ENCODE data around the gene SERPINA4.

The SERPINA4 gene, protein sequence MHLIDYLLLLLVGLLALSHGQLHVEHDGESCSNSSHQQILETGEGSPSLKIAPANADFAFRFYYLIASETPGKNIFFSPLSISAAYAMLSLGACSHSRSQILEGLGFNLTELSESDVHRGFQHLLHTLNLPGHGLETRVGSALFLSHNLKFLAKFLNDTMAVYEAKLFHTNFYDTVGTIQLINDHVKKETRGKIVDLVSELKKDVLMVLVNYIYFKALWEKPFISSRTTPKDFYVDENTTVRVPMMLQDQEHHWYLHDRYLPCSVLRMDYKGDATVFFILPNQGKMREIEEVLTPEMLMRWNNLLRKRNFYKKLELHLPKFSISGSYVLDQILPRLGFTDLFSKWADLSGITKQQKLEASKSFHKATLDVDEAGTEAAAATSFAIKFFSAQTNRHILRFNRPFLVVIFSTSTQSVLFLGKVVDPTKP

DNA sequence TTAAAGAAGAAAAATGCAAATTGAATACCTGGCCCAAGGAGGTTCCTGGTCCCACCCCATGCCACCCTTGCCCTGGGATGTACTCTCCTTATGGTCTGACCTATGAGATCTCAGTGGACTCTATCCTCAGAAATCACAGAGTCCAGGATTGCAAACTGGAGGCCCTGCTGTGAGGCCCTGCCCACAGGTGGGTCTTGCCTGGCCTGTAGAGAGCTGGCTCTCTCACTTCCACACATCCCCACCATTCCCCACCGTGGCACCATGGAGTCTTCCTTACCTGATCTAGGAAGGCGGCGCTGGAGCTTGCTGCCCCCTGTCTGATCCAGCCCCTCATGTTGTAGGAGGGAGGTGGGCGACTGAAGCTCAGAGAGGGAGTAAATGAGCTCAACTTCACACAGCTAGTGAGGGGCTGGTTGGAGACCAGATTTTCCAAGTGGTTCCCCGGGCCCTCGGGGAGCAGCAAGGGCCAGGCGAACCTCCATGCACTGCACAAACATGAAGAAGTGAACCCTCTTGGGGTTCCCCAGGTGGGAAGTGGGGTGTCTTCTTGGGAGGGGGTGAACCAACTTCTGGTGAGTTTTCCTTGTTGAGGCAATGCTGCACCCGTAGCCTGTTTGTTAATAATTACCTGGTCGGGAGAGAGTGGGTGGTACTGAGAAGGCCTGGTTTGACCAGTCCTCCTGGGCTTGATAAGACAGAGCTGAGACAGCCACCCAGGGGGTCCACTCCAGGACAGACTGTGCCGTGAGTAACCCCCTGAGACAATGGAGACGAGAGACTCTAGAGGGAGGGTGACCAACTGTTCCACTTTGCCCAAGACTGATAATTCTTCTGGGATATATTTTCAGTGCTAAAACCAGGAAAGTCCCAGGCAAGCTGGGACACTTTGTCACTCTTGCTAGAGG, at the start of gene SERPINA4:
SERPINA4 (plus strand) TSS at position 692 of the 905 bp plus-strand sequence. CDS start 2,041 bp downstream, outside the sequence.
- no peak for DNase-seq (ENCODE audit: low spot score)

DNA sequence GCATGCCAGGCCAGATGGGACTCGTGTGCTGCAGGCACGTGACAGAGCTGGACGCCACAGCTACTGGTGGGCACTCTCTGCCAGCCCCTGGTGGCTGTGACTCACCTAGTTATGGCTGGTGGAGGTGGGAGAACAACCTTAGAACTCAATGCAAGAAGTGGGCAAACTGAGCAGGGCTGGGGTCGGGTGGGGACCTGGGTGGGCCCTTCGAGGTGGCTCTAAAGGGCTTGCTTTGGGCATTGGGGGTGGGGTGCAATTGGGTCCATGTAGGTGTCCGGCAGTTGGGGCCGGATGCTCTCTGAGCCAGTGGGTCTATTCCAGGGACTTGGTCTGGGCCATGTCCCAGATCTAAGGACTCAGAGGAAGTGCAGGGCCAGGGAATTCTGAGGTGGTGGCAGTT, 46.9 kb upstream of the SERPINA4 start:
- no peak for DNase-seq (ENCODE audit: low spot score)

DNA sequence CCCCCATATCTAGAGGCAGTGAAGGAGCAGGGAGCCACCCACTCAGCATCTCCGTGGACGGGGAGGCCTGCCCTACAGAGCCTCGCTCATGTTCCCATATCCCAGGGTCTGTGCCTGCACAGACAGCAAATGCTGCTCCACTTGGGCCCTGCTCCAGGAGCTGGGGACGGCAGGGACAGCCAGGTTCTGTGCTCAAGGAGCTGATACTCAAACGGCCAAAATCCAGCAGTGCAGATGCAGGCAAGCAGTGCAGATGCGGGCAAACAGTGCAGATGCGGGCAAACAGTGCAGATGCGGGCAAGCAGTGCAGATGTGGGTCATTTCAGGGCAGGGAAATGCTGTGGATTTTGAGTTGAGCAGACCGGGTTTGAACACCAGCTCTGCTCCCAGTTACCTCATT, 45.8 kb upstream of the SERPINA4 start:
- DNase-seq (ENCODE audit: low spot score): no peak

DNA sequence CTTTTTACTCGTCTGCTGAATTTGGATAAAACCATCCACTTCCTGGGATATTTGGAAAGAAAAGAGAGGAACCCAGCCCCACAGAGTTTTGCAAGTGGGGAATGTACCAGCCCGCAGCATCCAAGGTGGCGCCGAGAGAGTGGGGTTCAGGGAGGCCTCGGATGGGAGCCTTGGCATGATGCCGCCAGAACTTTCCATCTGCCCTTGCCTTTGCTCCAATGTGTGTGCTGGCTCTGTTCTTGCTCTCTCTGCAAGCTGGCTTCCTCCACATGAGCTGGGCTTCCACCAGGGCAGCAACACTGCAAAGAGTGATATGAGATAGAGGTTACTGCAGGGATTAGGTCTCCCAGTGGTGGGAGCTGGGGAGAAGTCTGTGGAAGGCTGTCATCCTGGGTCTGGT, 45.4 kb upstream of the SERPINA4 start:
- DNase-seq (ENCODE audit: low spot score): no peak

DNA sequence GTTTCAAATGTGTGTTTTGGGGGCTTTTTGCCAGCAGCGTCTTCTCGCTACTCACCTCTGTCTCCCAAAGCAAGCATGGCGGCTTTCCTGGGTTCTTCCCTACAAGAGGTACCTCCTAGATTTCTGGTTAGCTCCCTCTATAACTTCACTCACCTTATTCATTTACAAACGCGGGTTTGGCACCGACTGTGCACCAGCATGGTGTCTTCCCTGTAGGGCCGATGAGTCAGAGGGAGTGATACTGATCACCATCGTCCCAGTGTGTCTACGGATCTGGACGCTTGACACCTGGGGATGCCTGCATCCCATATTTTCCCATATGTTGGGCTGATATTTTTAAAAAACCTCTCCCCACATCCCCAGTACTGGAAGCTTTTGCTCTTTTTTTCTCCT, 44.0 kb upstream of the SERPINA4 start:
- no peak for DNase-seq (ENCODE audit: low spot score)

DNA sequence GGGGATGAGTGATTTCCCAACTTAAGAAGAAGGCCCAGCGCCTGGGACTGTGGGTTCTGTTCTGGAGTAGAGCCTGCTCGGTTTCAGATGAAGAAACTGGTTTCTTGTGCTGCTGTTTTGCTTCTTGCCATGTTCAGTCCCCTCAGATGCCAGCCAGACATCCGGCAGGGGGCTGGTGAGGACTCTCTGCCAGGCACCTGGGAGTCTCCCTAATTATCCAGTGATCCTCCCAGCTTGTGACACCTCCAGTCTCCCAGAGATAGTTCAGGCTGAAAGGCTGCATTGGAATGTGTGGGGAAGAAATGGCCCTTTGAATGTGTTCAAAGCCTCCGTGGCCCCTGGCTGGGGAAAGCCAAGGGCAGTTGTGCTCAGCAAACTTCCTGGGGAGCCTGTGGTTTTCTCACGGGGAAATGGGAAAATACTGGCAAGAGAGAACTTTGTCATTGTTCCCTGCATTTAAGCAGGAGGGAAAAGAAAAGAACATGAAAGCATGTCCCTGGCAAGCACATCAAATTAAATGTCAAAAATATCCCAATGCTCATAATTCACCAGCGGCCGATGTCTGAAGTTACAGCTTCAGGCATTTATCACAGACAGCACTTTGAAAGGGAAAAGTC, 43.5 kb upstream of the SERPINA4 start:
- no peak for DNase-seq (ENCODE audit: low spot score)

DNA sequence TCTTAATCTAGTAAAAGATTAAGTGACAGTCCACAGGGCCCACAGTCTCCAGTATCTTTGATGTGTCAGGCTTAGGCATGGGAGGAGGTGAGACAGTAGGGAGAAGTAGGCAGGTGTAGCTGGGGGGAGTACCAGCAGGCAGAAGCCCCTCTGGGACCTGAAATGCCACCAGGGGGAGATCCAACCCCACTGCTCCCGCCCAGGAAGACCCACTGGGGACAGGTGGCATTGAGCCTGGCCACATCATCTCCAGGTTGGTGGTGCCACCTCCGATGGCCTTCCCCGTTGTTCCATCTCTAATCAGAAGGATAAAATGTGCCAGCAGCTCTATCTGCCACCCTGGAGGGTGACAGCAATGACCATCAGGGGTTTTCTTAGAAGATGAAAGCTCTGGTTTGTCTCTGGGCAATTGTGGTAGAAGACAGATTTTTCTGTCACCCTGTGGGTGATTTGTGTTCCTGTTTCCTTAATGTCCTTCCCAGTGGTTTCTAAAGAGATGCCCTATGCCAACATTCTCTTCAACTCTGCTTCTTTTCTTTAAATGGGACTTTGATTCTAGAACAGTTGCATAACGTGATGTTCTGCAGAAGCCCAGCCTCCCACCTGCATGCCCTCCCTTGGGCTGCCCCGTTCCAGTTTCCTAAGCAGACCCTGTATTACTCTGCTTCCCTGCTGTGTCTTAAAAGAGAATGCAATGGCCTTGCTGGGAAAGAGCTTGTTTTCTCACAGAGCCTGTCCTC, 39.7 kb upstream of the SERPINA4 start:
- no peak for DNase-seq (ENCODE audit: low spot score)

DNA sequence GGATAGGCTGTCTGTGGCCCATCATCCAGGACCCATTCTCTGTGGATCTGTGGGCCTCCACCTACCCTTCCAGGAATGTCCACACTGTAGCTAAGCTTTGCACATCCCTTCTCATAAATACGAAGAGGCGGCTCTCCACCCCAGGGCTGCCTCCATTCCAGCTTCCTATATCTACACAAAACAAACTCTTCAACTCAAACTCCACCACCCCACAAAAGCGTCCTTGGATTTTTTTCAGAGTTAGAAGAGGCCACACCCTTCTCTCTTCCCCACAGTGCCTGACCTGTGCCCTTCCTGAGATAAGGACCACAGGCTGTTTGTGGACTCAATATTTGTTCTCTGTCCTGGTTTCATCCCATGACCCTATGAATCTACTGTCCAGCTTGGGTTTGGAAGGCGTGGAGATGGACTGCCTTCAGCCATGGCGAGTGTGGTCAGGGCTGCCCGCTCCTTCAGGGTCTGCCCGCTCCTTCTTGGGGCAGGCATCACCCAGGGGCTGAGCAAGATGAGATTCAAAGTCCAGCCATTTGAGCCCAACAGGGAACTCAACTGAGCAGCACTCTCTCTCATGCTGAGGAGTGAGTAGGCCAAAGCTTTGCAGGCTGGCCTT, 39.0 kb upstream of the SERPINA4 start:
- DNase-seq (ENCODE audit: low spot score): no peak

DNA sequence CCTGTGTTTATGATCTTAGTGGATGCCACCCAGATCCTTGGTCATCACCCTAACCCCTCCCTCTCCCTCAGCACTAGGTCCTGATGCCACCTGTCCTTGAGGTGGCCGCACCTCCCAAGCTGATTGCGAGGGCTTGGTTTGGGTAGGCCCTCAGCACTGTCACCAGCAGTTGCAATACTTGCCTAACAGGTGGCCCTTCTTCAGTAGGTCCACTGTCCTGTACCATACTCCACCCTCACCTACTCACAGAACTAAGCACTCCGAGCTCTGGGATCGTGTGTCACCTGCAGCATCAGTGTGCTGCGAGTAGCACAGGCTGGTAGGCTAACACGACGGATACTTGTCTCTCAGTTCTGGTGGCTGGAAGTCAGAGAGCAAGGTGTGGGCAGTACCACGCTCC, 38.0 kb upstream of the SERPINA4 start:
- DNase-seq (ENCODE audit: low spot score): no peak

DNA sequence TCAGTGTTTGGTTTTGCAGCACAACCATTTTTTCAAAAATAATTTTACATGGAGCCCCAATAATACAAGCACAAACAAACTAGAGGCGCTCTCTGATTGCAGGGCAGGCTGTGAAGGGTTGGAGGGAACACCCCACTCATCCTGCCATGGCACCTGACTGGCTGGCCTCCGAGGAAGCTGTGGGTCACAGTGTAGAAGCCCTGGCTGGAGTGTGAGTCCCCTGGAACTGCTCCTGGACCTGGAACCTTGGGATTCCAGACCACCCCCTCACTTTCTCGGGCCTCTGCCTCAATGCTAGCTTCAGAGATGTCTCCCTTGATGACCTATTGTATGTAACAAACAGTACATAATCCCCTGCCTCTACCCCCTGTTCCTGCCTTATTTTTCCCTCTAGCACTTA, 37.1 kb upstream of the SERPINA4 start:
- DNase-seq (ENCODE audit: low spot score): no peak

DNA sequence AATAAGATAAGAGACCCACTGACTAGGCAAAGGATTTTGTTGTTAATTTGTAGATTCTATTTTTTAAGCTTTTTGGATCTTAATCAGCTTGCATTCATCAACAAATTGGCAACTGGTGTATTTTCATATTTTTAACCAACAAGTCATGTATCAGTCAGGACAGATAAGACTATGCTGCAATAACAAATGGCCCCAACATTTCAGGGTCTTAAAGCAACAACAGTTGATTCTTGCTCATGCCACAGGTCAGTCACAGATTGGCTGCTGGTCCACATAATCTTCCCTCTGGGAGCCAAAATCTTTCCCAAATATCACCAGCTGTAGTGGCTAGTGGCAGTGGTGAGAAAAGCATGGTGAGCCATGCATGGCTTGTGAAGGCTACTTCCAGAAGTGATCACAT, 30.1 kb upstream of the SERPINA4 start:
- no peak for DNase-seq (ENCODE audit: low spot score)

DNA sequence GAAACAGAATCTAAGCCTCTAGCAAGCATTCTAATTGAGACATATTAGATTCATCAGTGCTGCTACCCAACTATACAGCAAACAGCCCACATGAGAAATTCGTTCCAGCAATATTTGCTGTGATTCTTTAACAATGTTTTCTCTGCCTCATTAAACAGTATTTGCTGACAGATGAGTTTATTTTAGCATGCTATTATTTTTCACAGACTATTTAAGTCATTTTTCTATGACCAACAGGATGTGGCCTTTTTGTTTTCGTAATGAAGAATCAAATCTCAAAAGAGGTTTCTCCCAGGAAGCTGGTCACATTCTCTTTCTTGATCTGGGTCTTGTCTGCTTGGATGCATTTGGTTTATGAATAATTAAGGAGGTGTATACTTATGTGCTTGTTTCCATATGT, 28.8 kb upstream of the SERPINA4 start:
- DNase-seq (ENCODE audit: low spot score): no peak

DNA sequence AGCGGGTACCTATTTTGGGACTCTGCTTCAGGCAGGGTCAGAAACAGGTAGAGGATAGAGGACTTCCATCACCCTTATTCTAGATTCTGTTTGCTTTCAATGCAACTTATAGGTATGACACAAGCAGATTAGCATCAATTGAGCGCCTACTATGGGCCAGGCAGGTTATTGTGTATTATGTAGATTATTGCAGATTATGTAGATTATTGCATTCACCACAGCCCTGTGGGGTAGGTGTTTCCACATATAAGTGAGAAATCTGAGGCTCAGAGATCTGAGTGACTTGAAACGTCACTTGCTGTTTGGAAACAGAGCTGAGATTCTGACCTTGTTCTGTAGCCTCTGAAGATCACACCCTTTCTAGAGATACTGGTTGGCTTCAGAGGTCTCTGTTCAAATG, 25.7 kb upstream of the SERPINA4 start:
- DNase-seq (ENCODE audit: low spot score): no peak

DNA sequence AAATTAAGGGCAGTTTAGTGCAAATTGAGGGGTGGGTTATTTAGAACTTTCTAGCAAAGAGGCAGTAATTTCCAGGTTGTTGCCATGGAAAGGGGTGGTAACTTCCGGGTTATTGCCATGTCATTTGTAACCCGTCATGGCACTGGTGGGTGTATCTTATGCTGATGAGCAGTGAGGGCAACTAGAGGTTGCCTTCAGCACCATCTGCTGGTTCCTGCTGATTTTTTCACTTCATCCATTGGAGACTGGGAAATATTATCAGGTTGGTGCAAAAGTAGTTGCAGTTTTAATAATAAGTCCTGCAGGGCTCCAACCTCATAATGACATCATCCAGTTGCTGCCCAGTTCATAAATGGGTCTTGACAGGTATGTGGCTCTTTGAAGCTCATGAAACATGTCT, 24.4 kb upstream of the SERPINA4 start:
- DNase-seq (ENCODE audit: low spot score): no peak

DNA sequence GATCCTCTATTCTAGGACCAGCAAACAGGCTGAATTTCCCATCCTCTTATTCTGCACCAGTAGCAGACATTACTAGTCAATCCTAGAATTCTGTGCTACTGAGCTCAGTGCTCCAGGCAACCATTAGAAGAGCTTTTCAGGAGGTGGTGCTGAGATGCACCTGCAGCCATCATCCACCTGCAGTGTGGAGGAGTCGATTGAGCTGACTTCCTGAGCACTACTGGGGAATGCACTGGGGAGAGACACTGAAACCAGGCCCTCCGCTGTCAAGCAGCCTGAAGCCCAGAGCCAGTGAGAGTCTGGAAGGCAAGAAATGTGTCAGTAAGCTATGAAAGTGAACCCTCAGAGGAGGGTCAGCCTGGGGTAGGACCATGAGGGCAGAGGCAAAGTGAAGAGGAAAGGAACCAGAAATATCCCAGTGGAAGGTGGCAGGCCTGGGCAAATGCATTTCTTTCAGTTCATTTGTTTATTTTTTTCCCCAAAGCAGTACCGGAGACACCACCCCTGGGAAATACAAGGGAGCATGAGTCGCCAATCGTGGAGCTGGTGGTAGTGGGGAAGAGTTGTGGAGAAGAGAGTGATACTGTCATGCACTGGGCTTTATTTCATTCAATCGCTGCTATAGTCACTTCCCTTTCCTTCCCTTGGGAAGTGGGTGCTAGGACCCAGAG, 23.0 kb upstream of the SERPINA4 start:
- DNase-seq (ENCODE audit: low spot score): no peak

DNA sequence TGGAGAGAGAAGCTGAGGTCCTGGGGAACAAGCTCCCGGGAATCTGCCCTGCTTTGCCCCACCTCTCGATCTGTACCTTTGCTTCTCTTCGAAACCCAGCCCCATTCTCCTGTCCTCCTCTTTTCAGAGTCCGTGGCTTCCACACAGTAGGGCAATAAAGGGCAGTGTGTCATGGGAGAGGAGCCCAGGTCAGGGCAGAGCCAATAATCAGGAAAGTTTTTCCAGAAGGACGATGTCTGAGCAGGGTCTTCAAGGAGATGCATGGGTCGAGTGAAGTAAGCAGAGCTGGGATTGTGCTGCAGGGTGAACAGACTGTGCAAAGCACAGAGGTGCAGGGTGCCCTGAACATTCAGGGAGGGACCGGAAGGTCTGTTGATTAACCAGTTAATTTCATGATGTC, 22.1 kb upstream of the SERPINA4 start:
- no peak for DNase-seq (ENCODE audit: low spot score)

DNA sequence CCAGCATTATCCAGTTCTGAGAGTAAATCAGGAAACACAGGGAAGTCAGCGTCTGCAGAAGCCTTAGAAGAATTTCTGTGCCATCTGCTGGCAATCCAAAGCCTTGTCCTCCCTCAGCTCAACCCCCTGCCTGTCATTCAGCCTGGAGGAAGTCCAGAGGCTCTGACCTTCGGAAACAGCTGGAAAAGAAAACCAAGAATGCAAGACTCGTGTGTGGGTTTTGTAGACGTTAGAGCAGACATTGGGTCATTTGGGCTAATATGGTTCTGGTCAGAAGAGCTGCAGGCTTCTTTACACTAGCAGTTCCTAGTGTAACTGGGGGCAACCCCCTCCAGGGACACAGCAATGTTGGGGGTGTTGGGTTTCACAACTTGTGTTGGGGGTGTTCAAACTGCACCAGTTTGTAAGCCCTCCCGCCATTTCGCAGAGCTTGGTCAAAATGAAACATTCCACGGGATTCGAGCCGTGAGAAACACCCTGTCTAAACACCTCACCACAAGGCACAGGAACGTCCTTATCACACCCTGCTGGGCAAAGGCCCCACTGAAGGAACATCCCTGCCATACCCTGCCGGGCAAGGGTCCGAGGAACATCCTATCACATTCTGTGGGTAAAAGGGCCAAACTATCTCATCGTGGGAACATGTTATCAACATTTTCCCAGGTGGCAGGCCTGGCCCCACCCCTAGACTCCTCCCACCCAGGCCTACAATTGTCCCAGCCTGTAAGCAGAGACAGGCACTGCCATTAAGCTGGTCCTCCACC, 21.0 kb upstream of the SERPINA4 start:
- DNase-seq (ENCODE audit: low spot score): no peak

DNA sequence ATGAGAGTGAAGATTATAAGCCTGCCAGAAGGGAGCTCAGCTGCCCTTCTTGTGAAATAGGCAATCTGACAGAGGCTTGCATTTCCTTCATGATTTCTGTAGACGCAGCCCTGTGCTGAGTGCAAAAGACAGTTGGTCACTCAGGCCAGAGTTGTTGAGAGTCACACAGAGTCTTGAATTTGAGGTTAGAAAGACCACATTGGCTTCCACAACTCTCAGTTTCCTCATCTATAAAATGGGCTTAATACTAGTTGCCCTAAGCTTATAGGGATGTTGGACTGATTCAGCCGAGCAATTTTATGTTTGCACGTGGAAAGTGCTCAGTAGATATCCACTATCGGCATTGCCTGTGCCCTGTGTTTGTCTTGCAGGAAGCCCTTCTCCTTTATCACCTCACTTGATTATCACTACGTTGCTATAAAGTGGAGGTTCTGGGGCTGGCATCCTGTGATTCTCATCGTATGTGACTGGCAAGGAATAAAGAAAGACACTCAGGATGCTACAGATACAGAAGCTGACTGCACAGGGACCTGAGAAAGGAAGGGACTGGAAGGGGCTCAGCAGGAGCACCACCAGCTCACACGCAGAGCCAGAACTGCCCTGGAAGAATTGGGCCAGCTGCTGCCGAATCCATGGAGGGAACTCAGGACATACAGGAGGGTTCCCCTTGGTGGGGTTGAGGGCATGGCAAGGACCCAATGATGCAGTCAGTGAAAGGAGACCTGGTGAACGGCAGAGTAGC, 19.8 kb upstream of the SERPINA4 start:
- DNase-seq (ENCODE audit: low spot score): no peak

DNA sequence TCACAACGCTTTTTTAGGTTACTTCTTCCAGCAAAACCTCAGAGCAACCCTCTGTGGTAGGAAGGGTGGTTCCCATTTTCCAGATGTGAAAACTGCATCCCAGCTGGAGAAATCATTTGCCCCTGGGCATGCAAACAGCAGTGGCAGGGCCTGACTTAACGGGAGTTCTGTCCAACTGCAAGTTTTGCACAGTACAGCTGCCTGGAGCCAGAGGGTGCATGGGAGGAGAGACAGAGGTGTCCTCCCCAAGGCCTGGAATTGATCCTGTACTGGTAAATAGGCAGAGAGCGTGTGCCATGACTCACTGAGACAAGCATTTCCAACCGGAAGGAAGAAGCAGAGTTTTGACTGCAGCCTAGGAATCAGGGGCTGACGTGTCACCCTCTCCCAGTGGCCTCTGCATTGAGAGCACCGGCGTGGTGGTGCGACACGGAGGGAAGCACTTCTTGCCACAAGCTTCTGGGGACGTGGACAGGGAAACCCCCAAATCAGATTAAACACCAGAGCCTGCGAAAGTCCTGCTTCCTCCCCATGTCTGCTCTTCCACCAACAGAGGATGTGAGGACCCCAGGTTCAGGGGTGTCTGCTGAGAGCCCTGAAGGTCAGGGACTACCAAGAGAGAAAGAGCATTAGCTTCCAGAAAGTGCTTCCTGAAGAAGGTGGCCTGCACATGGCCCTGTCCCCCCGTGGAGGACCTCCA, 19.0 kb upstream of the SERPINA4 start:
- DNase-seq (ENCODE audit: low spot score): peak; percentile 47
